NCI-H2081 treated with DMSO at 0.1 percent for 48 hours (cell line): Measurements from ENCODE around the gene LRFN3.
"Not testable (repeated sequence)": the region's sequence is repeated elsewhere in the genome, so short reads cannot be mapped to it uniquely, and the experiment has no call there.

Experiments
- DNase-seq: peaks from one replicate; lab custom pipeline; 2025; lab: John Stamatoyannopoulos, UW

Gene LRFN3

DNA sequence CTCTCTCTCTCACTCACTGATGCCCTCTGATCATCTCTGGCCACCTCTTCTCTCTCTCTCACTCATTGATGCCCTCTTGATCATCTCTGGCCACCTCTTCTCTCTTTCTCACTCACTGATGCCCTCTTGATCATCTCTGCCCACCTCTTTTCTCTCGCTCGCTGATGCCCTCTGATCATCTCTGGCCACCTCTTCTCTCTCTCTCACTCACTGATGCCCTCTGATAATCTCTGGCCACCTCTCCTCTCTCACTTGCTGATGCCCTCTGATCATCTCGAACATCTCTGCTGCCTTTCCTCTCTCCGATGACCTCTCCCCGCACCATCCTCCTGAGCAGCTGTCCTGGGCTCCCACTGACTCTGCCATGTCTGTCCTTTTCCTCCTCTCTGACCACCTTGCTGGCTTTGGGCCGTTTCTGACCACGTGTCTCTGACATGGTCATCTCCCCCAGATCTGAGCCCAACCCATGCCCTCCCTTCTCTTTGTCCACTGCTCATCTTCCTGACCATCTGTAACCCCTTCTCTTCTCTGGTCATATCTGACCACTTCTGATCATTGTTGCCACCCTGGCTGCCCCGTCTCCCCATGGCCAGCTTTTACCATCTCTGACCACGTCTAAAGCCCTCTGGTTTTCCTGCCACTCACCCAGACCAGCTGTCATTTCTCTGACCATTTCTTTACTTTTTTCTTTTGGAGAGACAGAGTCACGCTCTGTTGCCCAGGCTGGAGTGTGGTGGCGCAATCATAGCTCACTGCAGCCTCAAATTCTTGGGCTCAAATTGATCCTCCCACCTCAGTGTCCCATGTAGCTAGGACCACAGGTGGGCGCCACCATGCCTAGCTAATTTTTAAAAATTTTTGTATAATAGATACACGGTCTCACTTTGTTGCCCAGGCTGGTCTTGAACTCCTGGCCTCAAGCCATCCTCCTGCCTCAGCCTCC is 2.4 kb downstream of the LRFN3 start:
- DNase-seq: no peak

DNA sequence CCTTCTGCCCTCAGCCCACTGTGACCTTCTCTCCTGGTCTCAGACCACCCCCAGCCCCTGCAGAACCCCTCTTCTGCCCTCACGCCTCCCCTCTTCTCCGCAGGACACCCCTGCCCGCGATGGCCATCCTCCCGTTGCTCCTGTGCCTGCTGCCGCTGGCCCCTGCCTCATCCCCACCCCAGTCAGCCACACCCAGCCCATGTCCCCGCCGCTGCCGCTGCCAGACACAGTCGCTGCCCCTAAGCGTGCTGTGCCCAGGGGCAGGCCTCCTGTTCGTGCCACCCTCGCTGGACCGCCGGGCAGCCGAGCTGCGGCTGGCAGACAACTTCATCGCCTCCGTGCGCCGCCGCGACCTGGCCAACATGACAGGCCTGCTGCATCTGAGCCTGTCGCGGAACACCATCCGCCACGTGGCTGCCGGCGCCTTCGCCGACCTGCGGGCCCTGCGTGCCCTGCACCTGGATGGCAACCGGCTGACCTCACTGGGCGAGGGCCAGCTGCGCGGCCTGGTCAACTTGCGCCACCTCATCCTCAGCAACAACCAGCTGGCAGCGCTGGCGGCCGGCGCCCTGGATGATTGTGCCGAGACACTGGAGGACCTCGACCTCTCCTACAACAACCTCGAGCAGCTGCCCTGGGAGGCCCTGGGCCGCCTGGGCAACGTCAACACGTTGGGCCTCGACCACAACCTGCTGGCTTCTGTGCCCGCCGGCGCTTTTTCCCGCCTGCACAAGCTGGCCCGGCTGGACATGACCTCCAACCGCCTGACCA is 3.3 kb downstream of the LRFN3 start:
- DNase-seq: no peak

DNA sequence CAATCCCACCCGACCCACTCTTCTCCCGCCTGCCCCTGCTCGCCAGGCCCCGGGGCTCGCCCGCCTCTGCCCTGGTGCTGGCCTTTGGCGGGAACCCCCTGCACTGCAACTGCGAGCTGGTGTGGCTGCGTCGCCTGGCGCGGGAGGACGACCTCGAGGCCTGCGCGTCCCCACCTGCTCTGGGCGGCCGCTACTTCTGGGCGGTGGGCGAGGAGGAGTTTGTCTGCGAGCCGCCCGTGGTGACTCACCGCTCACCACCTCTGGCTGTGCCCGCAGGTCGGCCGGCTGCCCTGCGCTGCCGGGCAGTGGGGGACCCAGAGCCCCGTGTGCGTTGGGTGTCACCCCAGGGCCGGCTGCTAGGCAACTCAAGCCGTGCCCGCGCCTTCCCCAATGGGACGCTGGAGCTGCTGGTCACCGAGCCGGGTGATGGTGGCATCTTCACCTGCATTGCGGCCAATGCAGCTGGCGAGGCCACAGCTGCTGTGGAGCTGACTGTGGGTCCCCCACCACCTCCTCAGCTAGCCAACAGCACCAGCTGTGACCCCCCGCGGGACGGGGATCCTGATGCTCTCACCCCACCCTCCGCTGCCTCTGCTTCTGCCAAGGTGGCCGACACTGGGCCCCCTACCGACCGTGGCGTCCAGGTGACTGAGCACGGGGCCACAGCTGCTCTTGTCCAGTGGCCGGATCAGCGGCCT is 4.1 kb downstream of the LRFN3 start:
- no peak for DNase-seq

DNA sequence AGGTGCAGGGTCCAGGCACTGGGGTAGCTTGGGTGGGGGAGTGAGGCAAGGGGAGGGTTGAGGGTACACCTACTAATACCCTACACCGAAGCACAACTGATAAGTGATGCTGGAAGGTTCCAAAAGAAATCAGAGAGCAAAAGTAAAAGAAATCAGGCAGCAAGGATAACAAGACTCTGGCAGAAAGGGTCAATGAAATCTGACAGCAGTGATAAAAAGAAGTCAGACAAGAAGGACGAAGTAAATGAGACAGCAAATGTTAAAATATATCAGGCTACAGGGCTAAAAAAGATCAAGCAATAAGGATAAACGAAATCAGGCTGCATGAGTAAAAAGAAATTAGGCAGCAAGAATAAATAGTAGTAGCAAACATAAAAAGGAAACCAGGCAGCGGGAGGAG is 4.7 kb downstream of the LRFN3 start:
- DNase-seq: no peak

DNA sequence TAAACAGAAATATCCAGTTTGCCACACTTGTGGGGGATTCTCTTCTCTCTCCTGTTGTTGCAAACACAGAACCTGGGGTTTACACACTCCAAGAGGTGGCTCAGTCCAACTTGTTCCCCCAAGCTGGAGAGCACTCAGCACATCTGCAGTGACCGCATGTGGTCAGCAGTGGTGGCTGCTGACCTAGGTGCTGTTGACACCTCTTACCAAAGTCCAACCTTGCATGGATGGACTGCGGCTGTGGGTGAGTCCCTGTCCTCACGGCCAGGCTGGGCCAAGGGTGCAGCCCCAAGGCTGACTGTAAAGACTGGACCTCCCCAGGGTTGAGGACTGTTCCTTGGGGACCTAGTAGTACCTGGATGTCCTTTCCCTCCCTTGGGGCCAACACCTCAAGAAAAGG is 6.1 kb downstream of the LRFN3 start:
- no peak for DNase-seq

DNA sequence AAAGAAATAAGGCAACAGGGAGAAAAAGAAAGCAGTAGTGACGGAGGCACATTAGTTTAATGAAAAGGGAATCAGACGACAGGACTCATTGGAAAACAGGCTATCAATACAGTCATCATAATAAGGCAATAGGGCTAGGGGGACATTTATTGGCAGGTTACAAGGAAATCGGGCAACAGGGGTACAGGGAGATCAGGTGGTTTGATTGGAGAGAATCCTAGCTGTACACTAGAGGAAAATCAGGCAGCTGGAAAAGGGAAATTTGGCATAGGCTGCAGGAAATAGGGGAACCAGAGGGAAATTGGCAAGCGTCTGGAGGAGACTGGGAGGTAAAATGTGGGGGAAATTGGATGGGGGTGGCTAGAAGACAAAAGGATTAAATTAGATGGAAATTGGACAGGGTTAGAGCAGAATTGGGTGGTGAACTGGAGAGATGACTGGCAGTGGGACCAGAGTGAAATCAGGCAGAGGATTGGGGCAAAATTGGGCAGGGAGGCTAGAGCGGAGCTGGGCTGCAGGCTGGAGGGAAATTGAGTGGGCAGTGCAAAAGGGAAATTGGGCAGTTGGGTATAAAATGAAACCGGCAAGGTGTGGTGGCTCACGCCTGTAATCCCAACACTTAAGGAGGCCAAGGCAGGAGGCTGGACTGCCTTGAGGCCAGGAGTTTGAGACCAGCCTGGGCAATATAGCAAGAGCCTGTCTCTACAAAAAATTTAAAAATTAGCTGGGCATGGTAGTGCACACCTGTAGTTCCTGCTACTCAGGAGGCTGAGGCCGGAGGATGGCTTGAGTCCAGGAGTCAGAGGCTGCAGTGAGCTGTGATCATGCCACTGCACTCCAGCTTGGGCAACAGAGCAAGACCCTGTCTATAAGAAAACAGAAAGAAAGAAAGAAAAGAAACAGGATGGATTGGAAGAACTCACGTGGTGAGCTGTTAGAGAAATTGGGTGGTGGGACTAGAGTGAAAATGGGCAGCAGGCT is 7.4 kb downstream of the LRFN3 start:
- DNase-seq: no peak

DNA sequence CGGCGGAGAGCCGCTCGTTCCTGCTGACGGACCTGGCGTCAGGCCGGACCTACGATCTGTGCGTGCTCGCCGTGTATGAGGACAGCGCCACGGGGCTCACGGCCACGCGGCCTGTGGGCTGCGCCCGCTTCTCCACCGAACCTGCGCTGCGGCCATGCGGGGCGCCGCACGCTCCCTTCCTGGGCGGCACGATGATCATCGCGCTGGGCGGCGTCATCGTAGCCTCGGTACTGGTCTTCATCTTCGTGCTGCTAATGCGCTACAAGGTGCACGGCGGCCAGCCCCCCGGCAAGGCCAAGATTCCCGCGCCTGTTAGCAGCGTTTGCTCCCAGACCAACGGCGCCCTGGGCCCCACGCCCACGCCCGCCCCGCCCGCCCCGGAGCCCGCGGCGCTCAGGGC is 8.4 kb downstream of the LRFN3 start:
- DNase-seq: no peak

DNA sequence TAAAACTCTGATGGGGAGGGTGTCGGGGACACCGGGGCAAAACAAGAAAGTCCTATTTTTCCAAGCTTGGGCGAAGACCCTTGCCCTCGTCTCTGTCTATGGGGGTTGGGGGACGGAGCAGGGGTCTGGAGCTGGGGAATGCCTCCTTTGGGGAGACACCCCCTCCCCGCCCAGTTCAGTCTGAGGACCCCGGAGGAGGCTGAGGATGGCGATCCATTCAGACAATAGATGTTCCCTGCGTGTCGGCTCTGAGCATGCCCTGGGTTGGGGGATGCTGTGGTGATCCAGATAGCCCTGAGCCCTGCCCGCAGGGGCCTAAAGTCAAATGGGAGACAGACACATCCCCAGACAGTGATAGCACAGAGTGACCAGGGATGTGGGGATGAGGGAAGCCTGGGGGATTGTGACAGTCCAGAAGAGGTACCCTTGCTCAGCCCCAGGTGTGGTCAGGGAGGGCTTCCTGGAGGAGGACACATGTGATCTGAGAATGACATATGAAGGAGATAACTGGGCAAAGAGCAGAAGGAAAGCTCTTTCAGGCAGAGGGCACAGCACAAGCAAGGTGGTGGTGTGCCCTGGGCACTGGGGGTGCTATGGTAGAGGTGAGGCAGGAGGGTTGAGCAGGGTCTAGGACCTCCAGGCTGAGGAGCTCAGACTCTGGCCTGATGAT is 9.1 kb downstream of the LRFN3 start:
- DNase-seq: no peak

DNA sequence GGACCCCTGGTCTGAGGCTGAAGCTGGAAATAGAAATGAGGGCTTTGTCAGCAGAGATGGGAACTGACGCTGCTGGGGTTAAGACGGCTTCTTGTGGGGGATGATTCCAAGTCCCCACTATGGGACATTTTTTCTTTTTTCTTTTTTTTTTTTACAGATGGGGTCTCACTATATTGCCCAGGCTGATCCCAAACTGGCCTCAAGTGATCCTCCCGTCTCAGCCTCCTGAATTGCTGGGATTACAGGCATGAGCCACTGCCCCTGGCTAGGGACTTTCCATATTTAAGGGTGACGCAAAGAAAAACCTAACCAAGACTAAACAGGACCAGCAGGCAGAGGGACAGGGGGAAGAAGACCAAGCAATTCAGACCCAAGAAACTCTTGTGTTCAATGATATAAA is 10.0 kb downstream of the LRFN3 start:
- no peak for DNase-seq

DNA sequence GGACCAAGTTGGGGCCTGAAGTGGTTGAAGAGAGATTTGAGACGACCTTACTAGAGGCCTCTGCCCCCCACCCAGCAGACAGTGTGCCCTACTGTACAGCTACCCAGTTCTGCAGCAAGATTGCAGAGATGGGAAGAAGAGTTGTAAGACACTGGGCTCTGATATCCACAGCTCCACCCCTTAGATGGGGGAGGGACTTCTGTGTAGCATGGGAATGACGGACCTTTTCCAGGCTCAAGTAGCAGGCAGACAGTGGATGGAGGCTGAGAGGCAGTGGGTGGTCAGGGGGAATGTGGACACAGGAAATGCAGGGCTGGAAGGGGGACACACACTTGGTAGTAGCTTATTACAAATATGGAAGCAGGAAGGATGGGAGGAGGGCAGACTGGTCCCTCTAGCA is 13.0 kb downstream of the LRFN3 start:
- DNase-seq: no peak

DNA sequence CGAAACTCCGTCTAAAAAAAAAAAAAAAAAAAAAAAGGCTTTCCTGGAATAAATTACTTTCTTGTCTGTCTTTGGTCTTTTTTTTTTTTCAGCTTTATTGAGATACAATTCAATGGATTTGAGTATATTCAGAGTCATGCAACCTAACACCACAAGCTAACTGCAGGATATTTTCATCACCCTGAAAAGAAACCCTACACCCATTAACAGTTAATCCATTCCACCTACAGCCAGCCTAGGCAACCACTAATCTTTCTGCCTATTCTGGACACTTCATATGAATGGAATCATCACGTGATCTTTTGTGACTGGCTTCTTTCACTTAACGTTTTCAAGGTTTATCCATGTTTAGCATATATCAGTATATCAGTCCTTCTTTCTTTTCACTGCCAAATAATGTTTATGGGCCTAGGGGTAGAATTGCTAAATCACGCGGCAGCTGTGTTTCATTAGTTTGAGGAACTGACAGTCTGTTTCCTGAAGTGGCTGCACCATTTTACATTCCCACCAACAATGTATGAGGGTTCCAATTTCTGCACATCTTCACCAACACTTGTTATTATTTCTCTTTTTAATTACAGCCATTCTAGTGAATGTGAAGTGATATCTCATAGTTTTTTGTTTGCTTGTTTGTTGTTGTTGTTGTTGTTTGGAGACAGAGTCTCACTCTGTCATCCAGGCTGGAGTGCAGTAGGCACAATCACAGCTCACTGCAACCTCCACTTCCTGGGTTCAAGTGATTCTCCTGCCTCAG is 19.9 kb downstream of the LRFN3 start:
- no peak for DNase-seq

DNA sequence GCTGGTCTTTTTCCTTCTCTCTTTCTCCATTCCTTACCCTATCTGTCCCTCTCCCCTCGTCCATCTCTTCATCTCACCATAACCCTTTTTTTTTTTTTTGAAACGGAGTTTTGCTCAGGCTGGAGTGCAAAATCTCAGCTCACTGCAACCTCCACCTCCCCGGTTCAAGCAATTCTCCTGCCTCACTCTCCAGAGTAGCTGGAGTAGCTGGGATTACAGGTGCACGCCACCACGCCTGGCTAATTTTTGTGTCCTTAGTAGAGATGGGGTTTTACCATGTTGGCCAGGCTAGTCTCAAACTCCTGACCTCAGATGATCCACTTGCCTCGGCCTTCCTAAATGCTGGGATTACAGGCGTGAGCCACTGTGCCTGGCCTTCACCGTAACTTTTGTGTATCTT is 21.2 kb downstream of the LRFN3 start:
- DNase-seq: not testable (repeated sequence)

DNA sequence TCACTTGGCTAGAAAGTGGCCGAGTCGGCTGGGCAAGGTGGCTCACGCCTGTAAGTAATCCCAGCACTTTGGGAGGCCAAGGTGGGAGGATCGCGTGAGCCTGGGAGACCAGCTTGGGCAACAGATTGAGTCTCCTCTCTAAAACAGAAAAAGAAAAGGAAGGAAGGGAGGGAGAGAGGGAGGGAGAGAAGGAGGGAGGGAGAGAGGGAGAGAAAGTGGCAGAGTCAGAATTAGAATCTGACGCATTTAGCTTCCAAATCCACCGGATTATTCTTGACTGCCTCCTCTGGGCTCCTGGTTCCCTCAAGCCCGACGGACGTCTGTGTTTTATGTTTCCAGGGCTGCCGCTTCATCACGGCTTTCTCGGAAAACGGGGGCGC is 22.5 kb downstream of the LRFN3 start:
- no peak for DNase-seq

DNA sequence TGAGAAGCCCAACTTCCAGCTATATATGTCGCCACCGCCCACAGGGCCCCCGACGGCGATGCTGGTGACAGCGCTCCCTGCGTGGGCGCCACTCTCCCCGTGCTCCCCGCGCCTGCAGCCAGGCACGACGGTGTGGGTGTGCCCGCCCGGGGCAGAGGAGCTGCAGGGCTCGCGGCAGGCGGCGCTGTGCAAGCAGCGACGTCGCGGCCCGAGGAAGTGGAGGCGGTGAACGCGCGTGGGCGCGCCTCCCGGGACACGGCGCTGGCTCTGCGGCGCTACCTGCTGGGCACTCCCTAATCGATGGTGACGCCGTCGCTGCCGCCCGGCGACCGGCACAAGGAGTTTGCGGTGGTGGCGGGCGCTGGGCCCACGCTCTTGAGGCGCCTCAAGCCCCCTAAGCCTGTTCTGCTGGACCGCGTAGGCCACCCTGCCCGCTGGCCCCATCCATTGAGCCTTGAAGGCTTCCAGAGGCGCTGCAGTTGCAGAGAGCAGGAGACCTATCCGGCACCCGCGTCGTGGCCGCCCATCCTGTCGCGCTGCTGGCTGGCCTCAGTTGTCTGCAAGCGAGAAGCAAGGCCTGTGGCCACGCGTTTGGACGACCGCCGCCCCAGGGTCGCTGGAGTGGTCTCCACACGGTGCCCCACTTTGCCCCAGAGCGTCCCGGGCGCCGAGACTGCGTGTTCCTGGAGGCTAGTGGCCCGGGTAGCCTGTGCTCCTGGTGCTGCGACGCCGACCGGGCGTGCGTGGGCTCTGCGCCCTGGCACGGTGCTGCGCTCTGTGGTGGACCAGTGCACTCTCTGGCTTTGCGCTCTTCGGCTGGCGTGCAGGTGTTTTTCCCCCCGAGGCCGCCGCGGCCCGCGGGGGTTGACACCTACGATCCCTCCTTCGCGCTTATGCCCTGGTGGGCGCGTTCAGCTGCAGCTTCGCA is 23.1 kb downstream of the LRFN3 start:
- DNase-seq: no peak

DNA sequence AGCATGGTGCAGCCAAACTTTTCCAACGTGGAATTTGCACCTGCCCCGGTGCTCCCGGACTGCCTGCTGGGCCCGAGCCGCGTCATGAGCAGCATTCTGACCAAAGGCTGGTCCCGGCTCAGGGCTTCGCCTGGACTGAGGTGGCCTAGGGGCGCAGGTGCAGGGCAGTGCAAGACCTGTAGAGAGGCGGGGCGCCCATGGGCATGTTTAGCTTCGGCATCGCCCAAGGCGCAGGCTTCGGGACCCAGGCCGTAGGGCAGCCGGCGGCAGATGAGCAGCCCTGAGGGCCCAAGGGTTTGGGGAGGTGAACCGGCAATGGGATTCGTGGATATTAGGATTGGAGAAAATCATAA is 23.8 kb downstream of the LRFN3 start:
- no peak for DNase-seq

DNA sequence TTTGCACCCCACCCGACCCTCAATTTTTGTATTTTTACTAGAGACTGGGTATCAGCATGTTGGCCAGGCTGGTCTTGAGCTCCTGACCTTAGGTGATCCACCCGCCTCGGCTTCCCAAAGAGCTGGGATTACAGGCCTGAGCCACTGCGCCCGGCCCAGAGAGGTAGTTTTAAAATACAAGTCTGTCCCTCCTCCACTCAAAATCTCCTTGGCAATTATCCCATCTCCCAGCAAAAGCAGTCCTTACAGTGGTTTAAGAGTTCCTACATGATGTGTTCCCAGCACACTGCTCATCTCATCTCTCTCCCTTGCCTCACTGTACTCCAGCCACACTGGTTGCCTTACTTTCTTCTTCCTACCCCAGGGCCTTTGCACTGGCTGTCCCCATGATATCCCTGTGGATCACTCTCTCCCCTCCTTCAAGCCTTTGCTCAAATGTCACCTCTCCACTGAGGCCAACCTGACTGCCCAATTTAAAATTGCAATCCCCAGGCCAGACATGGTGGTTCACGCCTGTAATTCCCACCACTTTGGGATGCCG is 24.3 kb downstream of the LRFN3 start:
- no peak for DNase-seq

DNA sequence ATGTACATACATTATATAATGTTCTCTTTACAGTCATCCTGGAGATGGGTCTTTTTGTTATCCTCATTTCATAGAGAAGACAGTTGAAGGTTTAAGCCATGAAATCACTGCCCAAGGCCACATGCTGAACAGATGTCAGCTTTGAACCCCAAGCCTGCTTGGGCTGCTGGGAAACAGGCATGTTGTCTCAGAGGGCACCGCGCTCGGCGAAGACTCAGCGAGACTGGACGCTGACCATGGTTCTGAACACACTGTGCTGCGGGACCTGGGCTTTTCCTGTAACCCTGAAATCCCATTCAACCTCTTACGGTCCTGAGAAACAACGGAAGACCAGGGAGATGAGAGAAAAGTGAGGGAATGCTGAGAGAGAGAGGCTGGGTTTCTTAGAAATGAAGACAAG is 27.3 kb downstream of the LRFN3 start:
- no peak for DNase-seq

DNA sequence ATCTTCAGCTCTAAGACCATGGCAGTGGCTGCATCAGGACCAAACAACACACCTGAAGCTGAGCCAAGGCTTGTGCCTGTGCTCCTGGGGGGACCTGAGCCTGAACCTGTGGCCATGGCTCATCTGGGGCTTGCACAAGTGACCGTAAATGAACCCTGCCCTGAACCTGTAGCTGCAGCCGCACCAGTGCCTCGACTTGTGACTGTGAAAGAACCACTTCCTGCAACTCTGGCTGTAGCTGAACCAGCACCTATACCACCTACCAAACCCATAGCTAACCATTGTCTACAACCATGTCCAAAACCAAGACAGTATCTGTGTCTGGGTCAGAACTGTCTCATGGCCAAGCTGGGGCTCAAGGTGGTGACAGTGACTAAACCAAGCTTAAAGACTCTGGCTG is 30.6 kb downstream of the LRFN3 start:
- DNase-seq: no peak

DNA sequence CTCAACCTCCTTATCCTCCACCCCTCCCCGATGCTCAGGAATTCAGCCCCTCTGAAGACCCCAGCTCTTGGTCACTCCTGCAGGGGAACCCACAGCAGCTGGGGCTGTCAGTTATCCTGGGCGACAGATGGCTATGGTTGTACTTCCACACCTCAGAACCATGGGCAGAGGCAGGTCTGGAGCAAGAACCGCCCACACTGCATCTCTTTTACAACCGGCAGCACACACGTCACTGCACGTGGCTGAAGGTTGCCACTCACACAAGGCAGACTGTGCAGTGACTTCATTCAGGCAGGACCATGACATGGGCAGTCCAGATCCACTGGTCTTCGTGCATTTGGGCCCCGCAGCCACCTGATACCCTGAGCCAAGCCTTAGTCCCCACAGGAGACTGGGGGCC is 37.3 kb downstream of the LRFN3 start:
- DNase-seq: no peak
